H7 (cell line): ENCODE results near the gene OLIG3. TPM values are rescaled to one million over a fixed set of nuclear protein-coding genes. Genes with fewer than 3 reads are reported as not detected.
A peak's percentile ranks its signal among the peaks of the same experiment; 100 is the strongest.

ENCODE experiments used
- DNase-seq: peaks from one replicate; pipeline ENCODE4 v3.0.0; 2012
- H3K27me3 ChIP-seq: 2 replicates; pipeline ENCODE4 v1.6.0; 2011; ENCODE audit warnings: mild to moderate bottlenecking, low read length; ENCODE audit not compliant: control insufficient read depth, insufficient read depth
- H3K36me3 ChIP-seq: replicated peaks from 2 replicates; pipeline ENCODE4 v1.5.1; 2011; ENCODE audit warnings: low read length; ENCODE audit not compliant: control insufficient read depth, insufficient read depth
- H3K4me3 ChIP-seq: 2 replicates; pipeline ENCODE4 v1.5.1; 2011; ENCODE audit warnings: low read depth, mild to moderate bottlenecking, control low read depth, low read length, moderate library complexity; ENCODE audit not compliant: insufficient read depth
- total RNA-seq: library from RNA; depleted of rRNA; stranded (reverse); fragments of >200 nt; shearing (Covaris generic); gene quantifications from 2 replicates; pipeline ENCODE4 v1.2.3, GENCODE V29; 2014; rRNA removed

The OLIG3 gene
- total RNA-seq = 0.07 and 0.28 TPM in 2 replicates

DNA sequence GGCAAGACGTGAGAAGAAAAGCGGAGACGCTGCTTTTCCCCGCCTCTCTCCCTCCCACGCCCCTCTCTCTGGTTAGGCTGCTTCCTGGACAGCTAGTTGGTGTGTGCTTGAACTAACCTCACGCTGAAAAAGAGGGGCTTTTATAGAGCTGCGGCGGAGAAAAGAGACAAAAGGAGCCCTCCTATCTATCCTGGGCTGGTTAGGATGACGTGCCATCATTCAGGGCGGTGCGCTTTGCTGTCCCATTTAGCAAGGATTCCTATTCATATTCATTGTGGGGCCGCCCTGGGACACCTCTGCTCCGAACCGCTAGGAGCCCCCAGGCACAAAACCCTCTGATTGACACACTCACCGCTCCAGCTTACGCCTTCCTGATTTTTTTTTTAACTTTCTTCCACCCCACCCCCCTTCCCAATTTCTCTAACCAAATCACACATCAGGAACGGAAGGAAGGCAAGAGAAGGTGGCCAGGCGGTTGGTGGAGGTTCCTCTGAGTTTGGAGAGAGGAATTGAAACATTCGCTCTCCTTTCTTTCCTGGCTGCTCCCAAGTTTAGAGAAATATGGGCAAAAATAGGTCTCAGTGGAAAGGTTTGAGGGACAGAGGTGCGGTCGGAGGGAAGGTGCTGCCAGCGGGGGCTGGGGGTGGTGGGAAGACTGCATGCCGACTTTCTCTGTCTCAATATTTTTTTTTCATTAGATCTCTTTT is at the start of gene OLIG3:
TSS of gene OLIG3 (minus strand) at position 114 of the 707 bp plus-strand sequence. CDS start 224 bp downstream, outside the sequence.
- peak within 1 kb of the TSS; percentile 36 for H3K4me3 ChIP-seq
- peak; percentile 85 for DNase-seq
- no peaks in the 10 kb centered on the region for H3K36me3 ChIP-seq
- H3K27me3 ChIP-seq = peaks cover 99% of the 10 kb centered on the region

DNA sequence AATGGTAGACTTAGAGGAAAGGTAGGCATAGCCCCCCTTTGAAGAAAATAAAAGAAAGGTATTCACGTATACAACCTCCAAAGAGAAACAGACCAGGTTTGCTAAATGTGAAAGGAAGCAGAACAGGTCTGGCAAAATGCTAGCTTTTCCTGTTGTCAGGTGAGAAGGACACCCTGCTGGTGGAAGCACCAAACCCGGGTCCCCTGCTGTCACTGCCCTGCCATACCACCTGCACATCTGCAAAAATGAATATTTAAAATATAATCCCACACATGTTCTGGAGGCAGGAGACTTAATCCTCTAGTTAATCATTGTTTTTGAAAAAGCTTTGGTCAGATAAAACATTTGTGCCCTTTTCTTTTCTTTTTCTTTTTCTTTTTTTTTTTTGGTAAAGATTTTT is 48.9 kb upstream of the OLIG3 start:
- DNase-seq = no peak
- no peaks in the 10 kb centered on the region for H3K27me3 ChIP-seq
- no peaks in the 10 kb centered on the region for H3K36me3 ChIP-seq
- H3K4me3 ChIP-seq = no peak overlapping the region

- H3K4me3 ChIP-seq = no peak overlapping the region
- H3K36me3 ChIP-seq = no peaks in the 10 kb centered on the region
- DNase-seq = no peak
- no peaks in the 10 kb centered on the region for H3K27me3 ChIP-seq
Observed at GRCh38 chr6:137542713-137543112, 48.5 kb upstream of the OLIG3 start.

DNA sequence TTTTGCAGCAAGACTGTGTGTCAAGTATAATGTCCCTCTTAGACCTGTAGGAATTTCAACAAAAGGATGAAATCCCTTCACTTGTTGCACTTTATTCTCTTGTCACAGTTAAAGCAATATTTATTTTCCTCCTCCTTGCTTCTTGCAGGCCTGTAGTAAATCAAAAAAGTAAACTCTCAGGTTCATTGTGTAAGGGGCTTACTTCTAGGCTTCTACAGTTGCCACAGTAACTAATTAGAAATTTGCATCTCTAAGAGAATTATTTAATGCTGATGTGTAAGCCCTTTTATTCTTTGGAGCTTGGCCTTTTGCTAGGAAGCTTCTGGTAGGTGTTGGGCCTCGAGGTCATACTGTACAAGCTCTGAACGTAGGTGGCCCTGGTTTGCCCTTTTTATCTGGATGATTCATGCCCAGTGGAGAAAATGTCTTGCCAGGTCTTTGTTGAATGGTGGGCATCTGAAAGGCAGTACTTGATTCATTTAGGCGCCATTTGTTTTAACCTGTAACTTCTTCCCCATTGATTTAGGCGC is 47.4 kb upstream of the OLIG3 start:
- H3K4me3 ChIP-seq = no peak overlapping the region
- no peak for DNase-seq
- no peaks in the 10 kb centered on the region for H3K27me3 ChIP-seq
- H3K36me3 ChIP-seq = no peaks in the 10 kb centered on the region

- no peak for DNase-seq
- no peaks in the 10 kb centered on the region for H3K36me3 ChIP-seq
- no peaks in the 10 kb centered on the region for H3K27me3 ChIP-seq
- no peak overlapping the region for H3K4me3 ChIP-seq
Observed at GRCh38 chr6:137536104-137536773, 42.0 kb upstream of the OLIG3 start.

DNA sequence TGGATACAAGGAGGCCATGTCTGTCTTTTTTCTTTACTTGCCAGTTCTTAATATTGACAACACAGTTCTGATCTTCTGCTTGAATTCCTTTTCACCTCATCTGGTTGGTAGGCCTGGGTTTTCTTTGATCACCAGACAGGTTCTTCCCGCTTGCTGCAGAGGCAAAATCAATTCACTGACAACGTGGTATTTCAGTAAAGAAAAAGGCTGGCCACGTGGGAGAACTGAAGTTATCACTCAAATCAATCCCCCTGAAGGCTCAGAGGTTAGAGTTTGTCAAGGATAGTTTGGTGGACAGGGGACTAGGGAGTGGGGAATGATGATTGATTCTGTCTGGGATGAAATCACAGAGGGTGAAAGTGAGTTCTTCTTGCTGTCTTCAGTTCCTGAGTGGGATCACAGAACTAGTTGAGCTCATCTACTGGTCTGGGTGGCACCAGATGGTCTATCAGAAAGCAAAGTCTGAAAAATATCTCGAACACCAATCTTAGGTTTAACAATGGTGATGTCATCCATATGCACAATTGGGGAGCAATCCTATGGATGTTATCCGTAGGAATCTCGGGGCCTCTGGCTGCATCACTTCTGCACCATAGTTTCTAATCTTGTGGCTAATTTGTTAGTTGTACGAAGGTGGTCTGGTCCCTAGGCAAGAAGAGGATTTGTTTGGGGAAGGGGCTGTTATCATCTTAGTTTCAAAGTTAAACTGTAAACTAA is 37.3 kb upstream of the OLIG3 start:
- Histone ChIP-seq H3K4me3 (no peak overlapping the region), H3K36me3 (no peaks in the 10 kb centered on the region), H3K27me3 (no peaks in the 10 kb centered on the region)
- DNase-seq = no peak

DNA sequence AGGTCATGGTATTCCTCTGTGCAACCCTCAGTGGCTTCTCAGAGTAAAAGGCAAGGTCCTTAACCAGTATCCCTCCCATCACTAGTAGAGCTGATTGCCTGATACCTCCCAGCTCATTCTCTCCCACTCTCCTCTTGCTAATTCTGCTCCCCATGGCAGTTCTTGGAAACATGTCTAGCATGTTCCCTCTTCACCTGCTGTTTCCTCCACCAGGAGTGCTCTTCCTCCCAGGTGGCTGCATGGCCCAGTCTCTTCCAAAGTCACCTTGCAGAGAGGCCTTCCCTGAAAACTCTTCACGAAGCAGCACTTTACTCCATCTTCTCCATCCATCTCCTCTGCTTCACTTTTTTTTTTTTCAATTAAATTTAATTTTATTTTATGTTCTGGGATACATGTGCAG is 36.2 kb upstream of the OLIG3 start:
- Histone ChIP-seq H3K4me3 (no peak overlapping the region), H3K27me3 (no peaks in the 10 kb centered on the region), H3K36me3 (no peaks in the 10 kb centered on the region)
- no peak for DNase-seq

DNA sequence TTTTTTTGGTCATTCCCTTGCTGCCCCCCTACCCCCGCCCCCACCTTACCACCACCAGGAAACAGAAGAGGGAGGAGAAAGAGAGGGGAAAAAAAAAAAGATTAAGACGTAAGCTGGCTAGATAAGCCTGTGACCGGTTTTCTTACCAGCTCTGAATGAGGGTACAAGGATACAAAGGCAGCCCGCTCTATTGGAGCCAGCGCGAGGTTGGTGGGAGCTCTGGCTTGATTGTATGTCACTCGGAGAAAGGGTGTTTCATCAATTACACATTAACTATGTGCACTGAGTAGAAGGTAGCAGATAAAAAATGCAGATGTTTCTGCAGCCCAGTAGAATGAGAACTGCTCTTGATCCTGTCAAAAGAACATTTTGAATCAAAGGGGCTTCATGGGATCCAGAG is 28.6 kb upstream of the OLIG3 start:
- no peak overlapping the region for H3K4me3 ChIP-seq
- H3K36me3 ChIP-seq = no peaks in the 10 kb centered on the region
- H3K27me3 ChIP-seq = no peaks in the 10 kb centered on the region; the same call in 1 of the 2 replicates
- DNase-seq = no peak

DNA sequence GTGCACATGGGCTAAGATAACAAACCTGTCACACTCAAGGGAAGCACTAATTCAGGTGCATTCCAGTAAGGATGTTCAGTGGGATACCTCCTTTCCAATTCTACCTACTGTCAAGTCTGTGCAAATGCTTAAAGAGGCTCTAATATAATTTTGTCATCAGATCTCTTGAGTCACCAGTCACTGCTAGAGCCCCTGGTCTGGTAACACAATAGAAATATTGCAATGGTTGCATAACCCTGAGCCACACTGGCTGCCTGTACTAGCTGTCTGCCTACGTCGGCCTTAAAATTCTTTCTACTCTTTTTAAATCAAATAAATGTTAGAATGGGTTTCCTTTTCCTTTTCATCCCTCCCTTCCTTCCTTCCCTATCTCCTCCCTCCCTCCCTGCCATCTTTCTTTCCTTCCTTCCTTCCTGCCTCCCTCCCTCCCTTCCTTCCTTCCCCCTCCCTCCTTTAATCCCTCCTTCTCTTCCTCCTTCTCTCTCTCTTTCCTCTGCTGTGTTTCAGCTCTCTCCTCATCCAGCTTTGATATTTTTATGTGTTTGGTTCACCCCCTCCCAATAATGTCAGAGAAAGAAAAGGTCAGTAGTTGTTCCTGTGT is 28.1 kb upstream of the OLIG3 start:
- DNase-seq = no peak
- no peak overlapping the region for H3K4me3 ChIP-seq
- H3K27me3 ChIP-seq = no peaks in the 10 kb centered on the region; the same call in 1 of the 2 replicates
- H3K36me3 ChIP-seq = no peaks in the 10 kb centered on the region

- no peak for DNase-seq
- Histone ChIP-seq H3K27me3 (peaks cover 3% of the 10 kb centered on the region; the same call in 1 of the 2 replicates), H3K4me3 (no peak overlapping the region), H3K36me3 (no peaks in the 10 kb centered on the region)
Observed at GRCh38 chr6:137520520-137520919, 26.3 kb upstream of the OLIG3 start.

GRCh38 chr6:137519629-137520176 is 25.5 kb upstream of the OLIG3 start:
- H3K27me3 ChIP-seq = peaks cover 3% of the 10 kb centered on the region; the same call in 1 of the 2 replicates
- no peak overlapping the region for H3K4me3 ChIP-seq
- DNase-seq = peak; percentile 43

GRCh38 chr6:137518386-137518983 is 24.3 kb upstream of the OLIG3 start:
- peaks cover 3% of the 10 kb centered on the region; the same call in 1 of the 2 replicates for H3K27me3 ChIP-seq
- DNase-seq = no peak
- no peaks in the 10 kb centered on the region for H3K36me3 ChIP-seq
- H3K4me3 ChIP-seq = no peak overlapping the region

More at GRCh38 chr6:137519629-137520176, 25.5 kb upstream of the OLIG3 start:
- no peaks in the 10 kb centered on the region for H3K36me3 ChIP-seq

DNA sequence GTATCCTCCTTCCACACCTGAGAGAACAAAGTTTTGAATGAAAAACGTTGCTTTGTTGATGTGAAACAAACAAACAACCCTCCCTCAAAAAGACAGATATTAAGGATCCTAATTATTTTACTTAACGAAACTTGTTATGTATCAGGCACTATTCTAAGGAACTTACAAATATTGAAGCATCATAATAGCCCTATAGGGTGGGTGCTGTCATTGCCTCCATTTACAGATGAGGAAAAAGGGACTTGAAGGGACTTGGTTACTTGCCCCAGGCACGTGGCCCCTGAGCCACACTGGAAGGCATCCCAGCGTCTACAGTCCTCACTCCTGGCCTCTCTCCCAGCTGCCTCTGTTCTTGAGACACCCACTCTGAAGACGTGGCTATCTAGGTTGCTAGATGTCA is 20.2 kb upstream of the OLIG3 start:
- DNase-seq = no peak
- Histone ChIP-seq H3K4me3 (no peak overlapping the region), H3K27me3 (peaks cover 3% of the 10 kb centered on the region; the same call in 1 of the 2 replicates), H3K36me3 (no peaks in the 10 kb centered on the region)
